HCT116 (cell line): Measurements from ENCODE around the gene DCP2.

Experiments used
- CEBPB ChIP-seq: IDR thresholded peaks from 2 replicates; pipeline ENCODE4 v1.6.1; 2012; ENCODE audit warnings: low read depth
- JUND ChIP-seq: IDR thresholded peaks from 2 replicates; pipeline ENCODE4 v1.6.1; 2012
- POLR2A ChIP-seq: IDR thresholded peaks from 2 replicates; pipeline ENCODE4 v1.7.0; 2011; ENCODE audit warnings: borderline replicate concordance; ENCODE audit not compliant: insufficient read depth, insufficient read length; ENCODE audit errors: extremely low read depth
- SP1 ChIP-seq: IDR thresholded peaks from 2 replicates; pipeline ENCODE4 v1.6.1; 2012; ENCODE audit warnings: low read depth
- SRF ChIP-seq: IDR thresholded peaks from 2 replicates; pipeline ENCODE4 v1.6.1; 2012; ENCODE audit warnings: low read depth
- YY1 ChIP-seq: IDR thresholded peaks from 2 replicates; pipeline ENCODE4 v1.6.1; 2011; ENCODE audit warnings: low read length, low read depth, moderate library complexity, mild to moderate bottlenecking; ENCODE audit not compliant: insufficient replicate concordance; ENCODE audit errors: extremely low read depth
- ZFX ChIP-seq: fragments of 450-650 bp; IDR thresholded peaks from 2 replicates; pipeline ENCODE4 v1.6.1; 2017
- TF ChIP-seq, protein P1 (sequence below): IDR thresholded peaks from 2 replicates; pipeline ENCODE4 v1.6.1; 2012
- TF ChIP-seq, protein P2 (sequence below), 3 experiments: fragments of 200-600 bp in 1 of 3; sonication (generic) in 1 of 3; IDR thresholded peaks in 2 of 3; conservative IDR thresholded peaks in 1 of 3; 2 replicates each; pipeline ENCODE4 v1.5.1; 2012 to 2017; ENCODE audit warnings: low read depth in 2 of 3, low read length in 2 of 3, antibody characterized with exemption in 1 of 3, borderline replicate concordance in 1 of 3, control low read depth in 1 of 3, mild to moderate bottlenecking in 1 of 3, mixed read lengths in 1 of 3, mixed run types in 1 of 3, moderate library complexity in 1 of 3; ENCODE audit not compliant: insufficient read depth in 1 of 3
- TF ChIP-seq, protein P3 (sequence below): IDR thresholded peaks from 2 replicates; pipeline ENCODE4 v1.6.1; 2012

DNA sequence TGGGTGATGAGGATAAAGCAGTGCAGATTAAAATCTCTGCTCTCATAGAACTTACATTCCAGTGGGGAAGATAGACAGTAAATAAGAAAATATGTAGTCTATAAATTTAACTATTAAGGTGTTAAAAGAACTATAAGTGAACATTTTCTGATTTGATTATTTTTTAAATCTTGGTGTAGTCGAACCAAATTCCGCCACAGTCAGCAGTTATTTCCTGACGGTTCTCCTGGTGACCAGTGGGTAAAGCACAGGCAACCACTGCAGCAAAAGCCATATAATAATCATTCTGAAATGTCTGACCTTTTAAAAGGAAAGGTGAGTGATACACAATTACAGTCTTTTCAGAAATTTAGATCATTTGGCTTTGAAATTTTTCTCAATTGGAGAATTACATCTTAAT is 27.2 kb downstream of the DCP2 start:
- TF ChIP-seq, protein P1, sequence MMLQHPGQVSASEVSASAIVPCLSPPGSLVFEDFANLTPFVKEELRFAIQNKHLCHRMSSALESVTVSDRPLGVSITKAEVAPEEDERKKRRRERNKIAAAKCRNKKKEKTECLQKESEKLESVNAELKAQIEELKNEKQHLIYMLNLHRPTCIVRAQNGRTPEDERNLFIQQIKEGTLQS = no peak
- TF ChIP-seq, protein P2, sequence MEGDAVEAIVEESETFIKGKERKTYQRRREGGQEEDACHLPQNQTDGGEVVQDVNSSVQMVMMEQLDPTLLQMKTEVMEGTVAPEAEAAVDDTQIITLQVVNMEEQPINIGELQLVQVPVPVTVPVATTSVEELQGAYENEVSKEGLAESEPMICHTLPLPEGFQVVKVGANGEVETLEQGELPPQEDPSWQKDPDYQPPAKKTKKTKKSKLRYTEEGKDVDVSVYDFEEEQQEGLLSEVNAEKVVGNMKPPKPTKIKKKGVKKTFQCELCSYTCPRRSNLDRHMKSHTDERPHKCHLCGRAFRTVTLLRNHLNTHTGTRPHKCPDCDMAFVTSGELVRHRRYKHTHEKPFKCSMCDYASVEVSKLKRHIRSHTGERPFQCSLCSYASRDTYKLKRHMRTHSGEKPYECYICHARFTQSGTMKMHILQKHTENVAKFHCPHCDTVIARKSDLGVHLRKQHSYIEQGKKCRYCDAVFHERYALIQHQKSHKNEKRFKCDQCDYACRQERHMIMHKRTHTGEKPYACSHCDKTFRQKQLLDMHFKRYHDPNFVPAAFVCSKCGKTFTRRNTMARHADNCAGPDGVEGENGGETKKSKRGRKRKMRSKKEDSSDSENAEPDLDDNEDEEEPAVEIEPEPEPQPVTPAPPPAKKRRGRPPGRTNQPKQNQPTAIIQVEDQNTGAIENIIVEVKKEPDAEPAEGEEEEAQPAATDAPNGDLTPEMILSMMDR (IDR thresholded peaks at IDR 0.05 in 2 of 3, conservative IDR thresholded peaks at IDR 0.05 in 1 of 3; ENCODE audit: borderline replicate concordance in 1 of 3, insufficient read depth in 1 of 3, low read depth in 2 of 3, low read length in 2 of 3) = no peak
- TF ChIP-seq SP1 (no peak), ZFX (no peak), YY1 (no peak), CEBPB (no peak), SRF (no peak), JUND (no peak), POLR2A (no peak)
- TF ChIP-seq, protein P3, sequence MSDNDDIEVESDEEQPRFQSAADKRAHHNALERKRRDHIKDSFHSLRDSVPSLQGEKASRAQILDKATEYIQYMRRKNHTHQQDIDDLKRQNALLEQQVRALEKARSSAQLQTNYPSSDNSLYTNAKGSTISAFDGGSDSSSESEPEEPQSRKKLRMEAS = no peak
